Measurements from ENCODE around the gene ITGAL.
"Not testable (repeated sequence)": the region's sequence is repeated elsewhere in the genome, so short reads cannot be mapped to it uniquely, and the experiment has no call there.

The ITGAL gene

DNA sequence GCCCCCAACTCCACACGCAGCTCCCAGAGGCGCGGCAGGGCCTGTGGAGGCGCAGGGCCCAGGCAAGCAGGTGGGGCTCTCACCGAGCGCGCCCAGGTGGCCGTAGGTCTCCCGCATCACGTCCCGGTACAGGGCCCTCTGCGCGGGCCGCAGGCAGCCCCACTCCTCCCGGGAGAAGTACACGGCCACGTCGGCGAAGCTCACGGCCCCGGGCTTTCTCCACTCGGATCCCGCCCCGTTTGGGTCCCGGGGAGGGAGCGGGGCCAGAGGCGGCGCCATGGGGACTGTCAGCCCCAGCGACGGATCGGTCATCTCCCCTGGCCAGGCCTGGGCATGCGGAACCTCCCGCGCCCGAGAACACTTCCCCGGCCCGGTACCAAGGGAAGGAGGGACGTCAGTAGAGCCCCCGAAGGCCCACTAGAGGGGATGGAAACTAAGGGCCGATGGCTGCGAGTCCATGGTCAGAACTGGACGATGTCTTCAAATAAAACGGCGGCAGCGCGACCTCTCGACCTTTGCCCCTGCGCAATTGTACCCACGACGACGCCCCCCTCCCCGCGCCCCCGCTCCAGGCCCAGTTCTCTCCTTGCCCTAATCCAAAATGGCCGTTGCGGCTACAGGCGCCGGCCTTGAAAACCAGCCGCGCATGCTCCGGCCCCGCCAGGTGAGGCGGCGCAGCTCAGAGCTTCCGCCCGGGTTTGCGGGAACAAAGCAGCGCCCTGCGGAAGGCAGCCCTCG, 62.0 kb downstream of the ITGAL start, which contains the start of gene ZNF747:
Gene ZNF747 (minus strand): TSS at position 491 of the 738 bp plus-strand sequence. CDS start 179 bp downstream, at position 312.
- TF ChIP-seq SNAI2 (CRISPR knock-in tag; IDR thresholded peaks at IDR 0.05) (no peak), ARNTL (CRISPR knock-in tag; IDR thresholded peaks at IDR 0.05; ENCODE audit: borderline replicate concordance, low read depth) (no peak), ESRRG (CRISPR knock-in tag; IDR thresholded peaks at IDR 0.05) (no peak), RARB (CRISPR knock-in tag; IDR thresholded peaks at IDR 0.05) (no peak)
- TF ChIP-seq, protein P1, sequence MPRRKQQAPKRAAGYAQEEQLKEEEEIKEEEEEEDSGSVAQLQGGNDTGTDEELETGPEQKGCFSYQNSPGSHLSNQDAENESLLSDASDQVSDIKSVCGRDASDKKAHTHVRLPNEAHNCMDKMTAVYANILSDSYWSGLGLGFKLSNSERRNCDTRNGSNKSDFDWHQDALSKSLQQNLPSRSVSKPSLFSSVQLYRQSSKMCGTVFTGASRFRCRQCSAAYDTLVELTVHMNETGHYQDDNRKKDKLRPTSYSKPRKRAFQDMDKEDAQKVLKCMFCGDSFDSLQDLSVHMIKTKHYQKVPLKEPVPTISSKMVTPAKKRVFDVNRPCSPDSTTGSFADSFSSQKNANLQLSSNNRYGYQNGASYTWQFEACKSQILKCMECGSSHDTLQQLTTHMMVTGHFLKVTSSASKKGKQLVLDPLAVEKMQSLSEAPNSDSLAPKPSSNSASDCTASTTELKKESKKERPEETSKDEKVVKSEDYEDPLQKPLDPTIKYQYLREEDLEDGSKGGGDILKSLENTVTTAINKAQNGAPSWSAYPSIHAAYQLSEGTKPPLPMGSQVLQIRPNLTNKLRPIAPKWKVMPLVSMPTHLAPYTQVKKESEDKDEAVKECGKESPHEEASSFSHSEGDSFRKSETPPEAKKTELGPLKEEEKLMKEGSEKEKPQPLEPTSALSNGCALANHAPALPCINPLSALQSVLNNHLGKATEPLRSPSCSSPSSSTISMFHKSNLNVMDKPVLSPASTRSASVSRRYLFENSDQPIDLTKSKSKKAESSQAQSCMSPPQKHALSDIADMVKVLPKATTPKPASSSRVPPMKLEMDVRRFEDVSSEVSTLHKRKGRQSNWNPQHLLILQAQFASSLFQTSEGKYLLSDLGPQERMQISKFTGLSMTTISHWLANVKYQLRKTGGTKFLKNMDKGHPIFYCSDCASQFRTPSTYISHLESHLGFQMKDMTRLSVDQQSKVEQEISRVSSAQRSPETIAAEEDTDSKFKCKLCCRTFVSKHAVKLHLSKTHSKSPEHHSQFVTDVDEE (CRISPR knock-in tag; IDR thresholded peaks at IDR 0.05), result 0 out of 2 replicates have a peak, but pooled peaks have one; percentile 24
- TF ChIP-seq, protein P2, sequence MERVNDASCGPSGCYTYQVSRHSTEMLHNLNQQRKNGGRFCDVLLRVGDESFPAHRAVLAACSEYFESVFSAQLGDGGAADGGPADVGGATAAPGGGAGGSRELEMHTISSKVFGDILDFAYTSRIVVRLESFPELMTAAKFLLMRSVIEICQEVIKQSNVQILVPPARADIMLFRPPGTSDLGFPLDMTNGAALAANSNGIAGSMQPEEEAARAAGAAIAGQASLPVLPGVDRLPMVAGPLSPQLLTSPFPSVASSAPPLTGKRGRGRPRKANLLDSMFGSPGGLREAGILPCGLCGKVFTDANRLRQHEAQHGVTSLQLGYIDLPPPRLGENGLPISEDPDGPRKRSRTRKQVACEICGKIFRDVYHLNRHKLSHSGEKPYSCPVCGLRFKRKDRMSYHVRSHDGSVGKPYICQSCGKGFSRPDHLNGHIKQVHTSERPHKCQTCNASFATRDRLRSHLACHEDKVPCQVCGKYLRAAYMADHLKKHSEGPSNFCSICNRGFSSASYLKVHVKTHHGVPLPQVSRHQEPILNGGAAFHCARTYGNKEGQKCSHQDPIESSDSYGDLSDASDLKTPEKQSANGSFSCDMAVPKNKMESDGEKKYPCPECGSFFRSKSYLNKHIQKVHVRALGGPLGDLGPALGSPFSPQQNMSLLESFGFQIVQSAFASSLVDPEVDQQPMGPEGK (CRISPR knock-in tag; IDR thresholded peaks at IDR 0.05; ENCODE audit: borderline replicate concordance), result no peak; the same call in 1 of the 2 replicates
- peak; percentile 90 for ATAC-seq

DNA sequence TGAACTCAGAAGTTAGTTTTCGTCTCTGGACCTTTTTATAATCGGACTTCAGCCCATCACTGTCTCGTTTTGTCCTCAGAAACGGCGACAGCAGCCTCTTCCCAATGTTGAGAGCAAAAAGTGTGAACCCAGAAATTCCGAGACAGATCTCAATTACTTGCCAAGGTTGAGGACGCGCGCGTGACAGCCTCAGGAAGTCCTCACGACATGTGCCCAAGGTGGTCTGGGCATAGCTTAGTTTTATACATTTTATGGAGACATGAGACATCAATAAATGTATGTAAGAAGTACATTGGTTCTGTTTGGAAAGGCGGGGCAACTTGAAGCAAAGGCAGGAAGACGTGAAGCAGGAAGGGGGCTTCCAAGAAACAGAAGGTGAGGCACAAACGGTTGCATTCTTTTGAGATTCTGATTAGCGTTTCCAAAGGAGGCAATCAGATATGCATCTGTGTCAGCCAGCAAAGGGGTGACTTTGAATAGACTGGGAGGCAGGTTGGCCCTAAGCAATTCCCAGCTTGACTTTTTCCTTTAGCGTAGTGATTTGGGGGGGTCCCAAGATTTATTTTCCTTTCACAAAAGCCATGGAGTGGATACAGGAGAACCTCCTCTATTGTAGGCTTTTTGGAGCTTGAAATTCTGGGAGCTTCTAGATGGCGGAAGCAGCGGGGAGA, 62.7 kb downstream of the ITGAL start:
- ATAC-seq, result peak; percentile 10
- no peak for TF ChIP-seq GLIS3 (CRISPR knock-in tag; IDR thresholded peaks at IDR 0.05)
- no peak for TF ChIP-seq ESRRG (CRISPR knock-in tag; IDR thresholded peaks at IDR 0.05)
- TF ChIP-seq SNAI2 (CRISPR knock-in tag; IDR thresholded peaks at IDR 0.05), result no peak

DNA sequence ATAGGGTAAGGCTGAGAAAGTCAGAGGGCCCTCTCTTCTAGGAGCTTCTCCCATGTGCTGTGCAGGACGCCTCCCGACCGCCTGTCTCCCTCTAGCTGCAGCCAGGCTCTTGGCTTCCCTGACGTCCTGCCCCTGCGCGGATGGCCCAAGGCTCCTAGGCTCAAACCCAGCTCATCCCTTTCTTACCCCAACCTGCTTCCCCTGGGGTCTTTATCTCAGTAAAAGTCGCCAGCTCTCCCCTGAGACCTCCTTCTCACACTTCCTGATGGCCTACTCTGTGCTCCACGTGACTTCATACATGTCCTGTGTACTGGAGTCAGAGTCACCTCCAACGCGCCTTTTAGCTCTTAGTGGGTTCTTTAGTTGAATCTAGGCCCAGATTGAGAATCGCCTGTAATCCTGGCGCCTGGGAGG, 63.2 kb downstream of the ITGAL start:
- peak; percentile 79 for ATAC-seq
- no peak for TF ChIP-seq TCF4 (CRISPR knock-in tag; IDR thresholded peaks at IDR 0.05; ENCODE audit: borderline replicate concordance)

DNA sequence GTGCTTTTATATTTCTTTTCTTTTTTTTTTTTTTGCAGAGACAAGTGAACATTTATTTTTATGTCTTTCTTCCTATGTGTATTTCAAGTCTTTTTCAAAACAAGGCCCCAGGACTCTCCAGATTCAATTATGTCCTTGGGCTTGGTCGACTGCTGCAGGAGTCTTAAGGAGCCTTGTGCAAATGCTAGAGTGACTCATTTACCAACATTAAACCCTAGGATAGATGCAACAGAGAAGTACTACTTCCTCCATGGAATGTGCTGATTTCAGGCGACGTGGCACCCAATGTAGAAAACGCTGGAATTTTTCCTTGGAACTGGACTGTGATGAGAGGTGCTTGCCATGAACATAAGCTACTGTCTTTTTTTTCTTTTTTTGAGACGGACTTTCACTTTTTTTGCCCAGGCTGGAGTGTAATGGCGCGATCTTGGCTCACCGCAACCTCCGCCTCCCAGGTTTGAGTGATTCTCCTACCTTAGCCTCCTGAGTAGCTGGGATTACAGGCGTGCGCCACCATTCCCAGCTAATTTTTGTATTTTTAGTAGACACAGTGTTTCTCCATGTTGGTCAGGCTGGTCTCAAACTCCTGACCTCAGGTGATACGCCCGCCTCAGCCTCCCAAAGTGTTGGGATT, 64.0 kb downstream of the ITGAL start:
- not testable (repeated sequence) for ATAC-seq

DNA sequence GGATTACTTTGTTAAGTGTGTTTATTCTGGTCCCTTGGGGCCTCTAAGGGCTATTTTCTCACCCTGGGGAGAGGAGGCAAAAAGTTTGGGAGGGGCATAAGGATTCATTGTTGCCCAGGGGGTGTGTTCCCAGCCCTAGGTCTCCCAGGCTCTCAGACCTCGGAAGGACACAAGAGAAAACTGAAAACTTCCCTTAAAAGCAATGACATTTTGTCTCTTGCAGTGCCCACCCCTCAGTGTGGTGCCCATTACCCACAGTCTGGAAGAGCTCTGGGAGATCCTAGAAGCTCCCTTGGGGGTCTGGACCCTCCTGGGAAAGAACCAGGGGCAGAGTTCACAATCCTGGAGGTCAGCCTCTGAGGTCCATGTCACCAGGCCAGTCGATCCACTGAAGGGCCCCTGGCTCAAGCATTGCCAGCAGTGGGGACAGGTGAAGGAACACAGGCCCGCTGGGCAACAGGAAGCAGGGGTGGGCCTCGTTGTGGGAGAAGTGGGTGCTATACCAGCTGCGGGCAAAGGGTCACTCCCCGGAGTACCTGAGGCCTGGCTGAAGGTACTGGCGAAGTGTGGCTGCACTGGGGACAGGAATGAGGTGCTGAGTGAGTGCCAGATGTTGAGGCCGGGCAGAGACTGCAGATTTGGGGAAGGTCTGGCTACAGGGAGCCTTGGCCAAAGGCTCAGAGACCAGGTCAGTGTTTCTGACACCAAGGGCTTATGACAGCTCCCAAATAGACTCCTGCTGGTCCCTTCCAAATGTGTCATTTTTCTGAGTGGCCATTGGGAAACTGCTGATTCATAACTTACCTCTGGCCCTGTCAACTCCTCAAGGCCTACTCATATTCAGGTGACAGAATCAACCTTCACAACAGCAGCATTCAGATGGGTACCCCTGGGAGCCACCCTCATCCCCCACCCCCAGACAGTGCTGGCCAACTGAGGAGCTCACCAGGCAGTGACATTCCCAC, 66.7 kb downstream of the ITGAL start:
- ATAC-seq, result no peak
- TF ChIP-seq CSDC2 (CRISPR knock-in tag; IDR thresholded peaks at IDR 0.05) (no peak), PPARA (CRISPR knock-in tag; IDR thresholded peaks at IDR 0.05; ENCODE audit: borderline replicate concordance) (no peak)

DNA sequence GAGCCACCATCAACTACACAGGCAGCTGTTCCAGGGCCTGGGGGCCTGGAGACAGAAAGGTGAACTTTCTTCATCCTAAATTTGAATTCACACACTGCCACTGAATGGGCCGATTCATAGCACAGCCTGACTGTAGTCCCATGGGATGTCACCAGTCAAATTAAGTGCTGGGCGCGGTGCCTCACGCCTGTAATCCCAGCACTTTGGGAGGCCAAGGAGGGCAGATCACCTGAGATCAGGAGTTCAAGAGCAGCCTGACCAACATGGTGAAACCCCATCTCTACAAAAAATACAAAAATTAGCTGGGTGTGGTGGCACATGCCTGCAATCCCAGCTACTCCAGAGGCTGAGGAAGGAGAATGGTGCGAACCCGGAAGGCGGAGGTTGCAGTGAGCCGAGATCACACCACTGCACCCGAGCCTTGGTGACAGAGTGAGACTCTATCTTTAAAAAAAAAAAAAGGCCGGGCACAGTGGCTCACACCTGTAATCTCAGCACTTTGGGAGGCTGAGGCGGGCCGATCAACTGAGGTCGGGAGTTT, 67.5 kb downstream of the ITGAL start:
- ATAC-seq, result not testable (repeated sequence)

DNA sequence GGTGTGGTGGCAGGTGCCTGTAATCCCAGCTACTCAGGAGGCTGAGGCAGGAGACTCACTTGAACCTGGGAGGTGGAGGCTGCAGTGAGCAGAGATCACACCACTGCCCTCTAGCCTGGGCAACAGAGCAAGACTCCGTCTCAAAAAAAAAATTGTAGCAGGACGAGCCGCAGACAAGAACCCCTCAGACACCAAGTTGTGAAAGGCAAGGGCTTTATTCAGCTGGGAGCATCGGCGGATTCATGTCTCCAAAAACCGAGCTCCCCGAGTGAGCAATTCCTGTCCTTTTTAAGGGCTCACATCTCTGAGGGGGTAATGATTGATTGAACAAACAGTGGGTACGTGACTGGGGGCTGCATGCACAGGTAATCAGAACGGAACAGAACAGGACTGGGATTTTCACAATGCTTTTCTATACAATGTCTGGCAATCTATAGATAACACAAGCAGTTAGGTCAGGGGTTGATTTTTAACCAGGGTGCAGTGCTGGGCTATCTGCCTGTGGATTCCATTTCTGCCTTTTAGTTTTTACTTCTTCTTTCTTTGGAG, 68.4 kb downstream of the ITGAL start:
- peak; percentile 40 for ATAC-seq

Data from SK-N-SH treated with all-trans-retinoic acid at 6 μM for 48 hours (cell line).